HG02840 (cell line): ENCODE results near the gene ENPP1.

ENCODE experiments used
- ATAC-seq: cut with Tn5 transposase; IDR thresholded peaks from one replicate; pipeline ENCODE4 v1.9.1; 2021; ENCODE audit warnings: mild to moderate bottlenecking, moderate library complexity, moderate number of reproducible peaks; ENCODE audit not compliant: unreplicated experiment, low FRiP score

ENPP1 gene

GRCh38 chr6:131807644-131808459 lies at the start of gene ENPP1:
ENPP1 (plus strand) TSS chr6:131808020; CDS start chr6:131808036, 16 bp downstream.
- peak; percentile 45 for ATAC-seq

GRCh38 chr6:131758920-131759319 lies 48.9 kb upstream of the ENPP1 start:
- no peak for ATAC-seq

GRCh38 chr6:131761060-131761761 lies 46.6 kb upstream of the ENPP1 start:
- no peak for ATAC-seq

GRCh38 chr6:131761762-131762067 lies 46.1 kb upstream of the ENPP1 start:
- ATAC-seq, result no peak

GRCh38 chr6:131762984-131763383 lies 44.8 kb upstream of the ENPP1 start:
- no peak for ATAC-seq

- ATAC-seq, result no peak
Measured at GRCh38 chr6:131763749-131764148, 44.1 kb upstream of the ENPP1 start.

- no peak for ATAC-seq
Measured at GRCh38 chr6:131764350-131764749, 43.5 kb upstream of the ENPP1 start.

GRCh38 chr6:131765081-131765803 lies 42.6 kb upstream of the ENPP1 start:
- no peak for ATAC-seq

GRCh38 chr6:131765804-131766135 lies 42.0 kb upstream of the ENPP1 start:
- ATAC-seq, result no peak

- ATAC-seq, result no peak
Measured at GRCh38 chr6:131766631-131767030, 41.2 kb upstream of the ENPP1 start.

GRCh38 chr6:131768964-131769363 lies 38.9 kb upstream of the ENPP1 start:
- no peak for ATAC-seq

GRCh38 chr6:131769385-131770141 lies 38.3 kb upstream of the ENPP1 start:
- ATAC-seq, result no peak

- ATAC-seq, result no peak
Measured at GRCh38 chr6:131770776-131771175, 37.0 kb upstream of the ENPP1 start.

GRCh38 chr6:131773284-131773950 lies 34.4 kb upstream of the ENPP1 start:
- no peak for ATAC-seq

- ATAC-seq, result no peak
Measured at GRCh38 chr6:131775886-131776285, 31.9 kb upstream of the ENPP1 start.

GRCh38 chr6:131776985-131777384 lies 30.8 kb upstream of the ENPP1 start:
- ATAC-seq, result no peak

- no peak for ATAC-seq
Measured at GRCh38 chr6:131778169-131778568, 29.7 kb upstream of the ENPP1 start.

GRCh38 chr6:131779304-131779703 lies 28.5 kb upstream of the ENPP1 start:
- ATAC-seq, result no peak

- no peak for ATAC-seq
Measured at GRCh38 chr6:131780600-131780999, 27.2 kb upstream of the ENPP1 start.

- ATAC-seq, result no peak
Measured at GRCh38 chr6:131781687-131782086, 26.1 kb upstream of the ENPP1 start.
